ENCODE results near the gene PRPSAP2. TPM values are rescaled to one million over a fixed set of nuclear protein-coding genes. Genes with fewer than 3 reads are reported as not detected.
"Not testable (repeated sequence)": the region's sequence is repeated elsewhere in the genome, so short reads cannot be mapped to it uniquely, and the experiment has no call there.

Gene PRPSAP2
- total RNA-seq, result 10 to 100 TPM; 39.0 to 89.8 (median 63.7) TPM

GRCh38 chr17:18857864-18858566 lies at the start of gene PRPSAP2:
PRPSAP2 (plus strand) TSS chr17:18858131; CDS start chr17:18865834, 7,703 bp downstream.
- H3K27ac ChIP-seq, result peak within 1 kb of the TSS; percentile 97 to 99
- H3K4me3 ChIP-seq, result peak within 1 kb of the TSS; percentile 72 to 100 (median 99)
- 0% methylated on average over 1 to 5 of the region's 58 CpGs; no CpG with 5 or more reads in 8 of the 10 experiments for WGBS, 10 experiments
- in situ Hi-C loops (cut with MboI; ENCODE audit: low pct_unique_long_range_greater_than_20kb in 2 of 9, low sequenced_read_pairs in 9 of 9, unreplicated experiment in 9 of 9), result no loop called here
- peak; percentile 33 to 77 (median 72) for ATAC-seq (replicated peaks in 6 of 8)
- peaks cover 11 to 17% of the 10 kb centered on the region in 2 donors for H3K4me1 ChIP-seq (replicated peaks in 1 of 2)

GRCh38 chr17:18815924-18816323 lies 42.0 kb upstream of the PRPSAP2 start:
- not testable (repeated sequence) for H3K27ac ChIP-seq; H3K4me1 ChIP-seq (replicated peaks in 1 of 2); H3K4me3 ChIP-seq; ATAC-seq (replicated peaks in 6 of 8)
- in situ Hi-C loops (cut with MboI; ENCODE audit: low pct_unique_long_range_greater_than_20kb in 2 of 9, low sequenced_read_pairs in 9 of 9, unreplicated experiment in 9 of 9), result loop anchor here in 1 of 9 experiments (25.0 kb wide), 1 partner anchor 121 kb away; no protein-coding TSS in a partner anchor
- 8 to 75% (median 20%) methylated on average over 1 to 2 of the region's 3 CpGs; no CpG with 5 or more reads in 7 of the 10 experiments for WGBS, 10 experiments

GRCh38 chr17:18816489-18817371 lies 41.2 kb upstream of the PRPSAP2 start:
- in situ Hi-C loops (cut with MboI; ENCODE audit: low pct_unique_long_range_greater_than_20kb in 2 of 9, low sequenced_read_pairs in 9 of 9, unreplicated experiment in 9 of 9), result loop anchor here in 1 of 9 experiments (25.0 kb wide), 1 partner anchor 121 kb away; no protein-coding TSS in a partner anchor
- not testable (repeated sequence) for H3K4me3 ChIP-seq; H3K27ac ChIP-seq; H3K4me1 ChIP-seq (replicated peaks in 1 of 2)
- WGBS, 10 experiments, result 0 to 80% (median 50%) methylated on average over 1 to 3 of the region's 9 CpGs; no CpG with 5 or more reads in 5 of the 10 experiments
- peak; percentile 62 to 90 (median 80) for ATAC-seq (replicated peaks in 6 of 8)

- in situ Hi-C loops (cut with MboI; ENCODE audit: low pct_unique_long_range_greater_than_20kb in 2 of 9, low sequenced_read_pairs in 9 of 9, unreplicated experiment in 9 of 9), result loop anchor here in 1 of 9 experiments (25.0 kb wide), 1 partner anchor 116 kb away; no protein-coding TSS in a partner anchor
- H3K4me3 ChIP-seq; ATAC-seq (replicated peaks in 6 of 8); H3K27ac ChIP-seq; H3K4me1 ChIP-seq (replicated peaks in 1 of 2): not testable (repeated sequence)
- WGBS, 10 experiments, result 0 to 40% (median 29%) methylated on average over 1 of the region's 3 CpGs; no CpG with 5 or more reads in 6 of the 10 experiments
Measured at GRCh38 chr17:18821430-18821829, 36.5 kb upstream of the PRPSAP2 start.

- in situ Hi-C loops (cut with MboI; ENCODE audit: low pct_unique_long_range_greater_than_20kb in 2 of 9, low sequenced_read_pairs in 9 of 9, unreplicated experiment in 9 of 9), result not testable (repeated sequence)
Measured at GRCh38 chr17:18827613-18828012, 30.3 kb upstream of the PRPSAP2 start.

GRCh38 chr17:18848501-18848900 lies 9.4 kb upstream of the PRPSAP2 start:
- WGBS, 10 experiments, result 69 to 96% (median 84%) methylated on average over 1 to 5 of the region's 6 CpGs; no CpG with 5 or more reads in 5 of the 10 experiments
- Histone ChIP-seq H3K4me3 (no peak overlapping the region), H3K4me1 (replicated peaks in 1 of 2) (no peaks in the 10 kb centered on the region), H3K27ac (no peak overlapping the region)
- ATAC-seq (replicated peaks in 6 of 8), result no peak
- in situ Hi-C loops (cut with MboI; ENCODE audit: low pct_unique_long_range_greater_than_20kb in 2 of 9, low sequenced_read_pairs in 9 of 9, unreplicated experiment in 9 of 9), result no loop called here

More at GRCh38 chr17:18827613-18828012, 30.3 kb upstream of the PRPSAP2 start:
- WGBS, 10 experiments, result no CpG with 5 or more reads among the region's 1 CpG
- H3K4me1 ChIP-seq (replicated peaks in 1 of 2); H3K4me3 ChIP-seq; H3K27ac ChIP-seq; ATAC-seq (replicated peaks in 6 of 8): not testable (repeated sequence)

GRCh38 chr17:18850679-18851078 lies 7.3 kb upstream of the PRPSAP2 start:
- no peak for ATAC-seq (replicated peaks in 6 of 8)
- in situ Hi-C loops (cut with MboI; ENCODE audit: low pct_unique_long_range_greater_than_20kb in 2 of 9, low sequenced_read_pairs in 9 of 9, unreplicated experiment in 9 of 9), result no loop called here

GRCh38 chr17:18851201-18851600 lies 6.7 kb upstream of the PRPSAP2 start:
- 32 to 100% (median 76%) methylated on average over 1 to 3 of the region's 3 CpGs; no CpG with 5 or more reads in 6 of the 10 experiments for WGBS, 10 experiments
- Histone ChIP-seq H3K4me1 (replicated peaks in 1 of 2) (peaks cover 4 to 6% of the 10 kb centered on the region in 2 donors), H3K27ac (no peak overlapping the region), H3K4me3 (no peak overlapping the region)
- no peak for ATAC-seq (replicated peaks in 6 of 8)
- in situ Hi-C loops (cut with MboI; ENCODE audit: low pct_unique_long_range_greater_than_20kb in 2 of 9, low sequenced_read_pairs in 9 of 9, unreplicated experiment in 9 of 9), result no loop called here

More at GRCh38 chr17:18850679-18851078, 7.3 kb upstream of the PRPSAP2 start:
- Histone ChIP-seq H3K27ac (no peak overlapping the region), H3K4me1 (replicated peaks in 1 of 2) (peaks cover 4 to 6% of the 10 kb centered on the region in 2 donors), H3K4me3 (no peak overlapping the region)
- 80% methylated on average over 1 of the region's 1 CpG; no CpG with 5 or more reads in 9 of the 10 experiments for WGBS, 10 experiments

GRCh38 chr17:18854956-18855355 lies 3.0 kb upstream of the PRPSAP2 start:
- WGBS, 10 experiments, result 53 to 100% (median 92%) methylated on average over 1 to 6 of the region's 7 CpGs; no CpG with 5 or more reads in 3 of the 10 experiments
- no peak for ATAC-seq (replicated peaks in 6 of 8)
- Histone ChIP-seq H3K27ac (no peak overlapping the region), H3K4me3 (peak overlapping the region in 3 of 5 donors; percentile 66 to 100 (median 71)), H3K4me1 (replicated peaks in 1 of 2) (peaks cover 5 to 12% of the 10 kb centered on the region in 2 donors)
- in situ Hi-C loops (cut with MboI; ENCODE audit: low pct_unique_long_range_greater_than_20kb in 2 of 9, low sequenced_read_pairs in 9 of 9, unreplicated experiment in 9 of 9), result no loop called here

- in situ Hi-C loops (cut with MboI; ENCODE audit: low pct_unique_long_range_greater_than_20kb in 2 of 9, low sequenced_read_pairs in 9 of 9, unreplicated experiment in 9 of 9), result no loop called here
- peaks cover 11 to 17% of the 10 kb centered on the region in 2 donors for H3K4me1 ChIP-seq (replicated peaks in 1 of 2)
- H3K4me3 ChIP-seq, result peak overlapping the region; percentile 48 to 100 (median 71)
- peak overlapping the region; percentile 79 to 90 for H3K27ac ChIP-seq
- ATAC-seq (replicated peaks in 6 of 8), result peak; percentile 83 to 94 (median 88)
- WGBS, 10 experiments, result 0 to 13% (median 1%) methylated on average over 2 to 19 of the region's 29 CpGs; no CpG with 5 or more reads in 2 of the 10 experiments
Measured at GRCh38 chr17:18855831-18856569, 1.9 kb upstream of the PRPSAP2 start.

- 0 to 16% (median 1%) methylated on average over 1 to 7 of the region's 7 CpGs; no CpG with 5 or more reads in 2 of the 10 experiments for WGBS, 10 experiments
- in situ Hi-C loops (cut with MboI; ENCODE audit: low pct_unique_long_range_greater_than_20kb in 2 of 9, low sequenced_read_pairs in 9 of 9, unreplicated experiment in 9 of 9), result no loop called here
- Histone ChIP-seq H3K4me3 (peak overlapping the region; percentile 48 to 100 (median 71)), H3K4me1 (replicated peaks in 1 of 2) (peaks cover 11 to 17% of the 10 kb centered on the region in 2 donors), H3K27ac (peak overlapping the region; percentile 79 to 90)
- no peak for ATAC-seq (replicated peaks in 6 of 8)
Measured at GRCh38 chr17:18856570-18856915, 1.4 kb upstream of the PRPSAP2 start.

GRCh38 chr17:18858567-18859245 lies 775 bp downstream of the PRPSAP2 start:
- Histone ChIP-seq H3K4me3 (peak overlapping the region; percentile 72 to 100 (median 99)), H3K4me1 (replicated peaks in 1 of 2) (peaks cover 11 to 17% of the 10 kb centered on the region in 2 donors), H3K27ac (peak overlapping the region; percentile 97 to 99)
- WGBS, 10 experiments, result 0 to 11% (median 2%) methylated on average over 3 to 9 of the region's 12 CpGs
- in situ Hi-C loops (cut with MboI; ENCODE audit: low pct_unique_long_range_greater_than_20kb in 2 of 9, low sequenced_read_pairs in 9 of 9, unreplicated experiment in 9 of 9), result no loop called here
- ATAC-seq (replicated peaks in 6 of 8), result no peak

Measured in motor neuron (in vitro differentiated cells).